GM11168 (cell line): ENCODE measurements around the gene IKZF3.
"Not testable (repeated sequence)": the region's sequence is repeated elsewhere in the genome, so short reads cannot be mapped to it uniquely, and the experiment has no call there.

Experiments used
- in situ Hi-C: fragments of 300-500 bp; cut with MboI; formaldehyde crosslinking; loops from one replicate; pipeline ENCODE4 v1.12.0; 2022; ENCODE audit warnings: low sequenced_read_pairs; ENCODE audit not compliant: unreplicated experiment

IKZF3 gene

GRCh38 chr17:39729280-39729851 is 134.7 kb downstream of the IKZF3 start:
- in situ Hi-C loops = loop anchor here (10.0 kb wide), 1 partner anchor 175 kb away; no protein-coding TSS in a partner anchor

- in situ Hi-C loops = loop anchor here (10.0 kb wide), 1 partner anchor 173 kb away; no protein-coding TSS in a partner anchor
These were observed 136.6 kb downstream of the IKZF3 start for GRCh38 chr17:39727556-39727955.

GRCh38 chr17:39726617-39727016 is 137.5 kb downstream of the IKZF3 start:
- in situ Hi-C loops = loop anchor here (10.0 kb wide), 1 partner anchor 172 kb away; no protein-coding TSS in a partner anchor

- in situ Hi-C loops = loop anchor here (10.0 kb wide), 1 partner anchor 171 kb away; no protein-coding TSS in a partner anchor
These were observed 138.2 kb downstream of the IKZF3 start for GRCh38 chr17:39725923-39726322.

GRCh38 chr17:39724731-39725130 is 139.4 kb downstream of the IKZF3 start:
- in situ Hi-C loops = loop anchor here (10.0 kb wide), 1 partner anchor 170 kb away; no protein-coding TSS in a partner anchor

- in situ Hi-C loops = loop anchor here (10.0 kb wide), 1 partner anchor 168 kb away; no protein-coding TSS in a partner anchor
These were observed 140.9 kb downstream of the IKZF3 start for GRCh38 chr17:39722965-39723848.

GRCh38 chr17:39722104-39722503 is 142.0 kb downstream of the IKZF3 start:
- in situ Hi-C loops = loop anchor here (10.0 kb wide), 1 partner anchor 167 kb away; no protein-coding TSS in a partner anchor

- in situ Hi-C loops = loop anchor here (10.0 kb wide), 1 partner anchor 165 kb away; no protein-coding TSS in a partner anchor
These were observed 144.4 kb downstream of the IKZF3 start for GRCh38 chr17:39719563-39720355.

- in situ Hi-C loops = no loop called here
These were observed 146.5 kb downstream of the IKZF3 start for GRCh38 chr17:39717660-39718059.

- in situ Hi-C loops = no loop called here
These were observed 147.1 kb downstream of the IKZF3 start for GRCh38 chr17:39716879-39717536.

GRCh38 chr17:39716073-39716818 is 147.9 kb downstream of the IKZF3 start:
- in situ Hi-C loops = no loop called here

GRCh38 chr17:39715375-39716072 is 148.6 kb downstream of the IKZF3 start:
- in situ Hi-C loops = no loop called here

GRCh38 chr17:39714234-39714633 is 149.9 kb downstream of the IKZF3 start:
- in situ Hi-C loops = no loop called here

GRCh38 chr17:39711851-39712250 is 152.3 kb downstream of the IKZF3 start:
- in situ Hi-C loops = no loop called here

- in situ Hi-C loops = not testable (repeated sequence)
These were observed 153.0 kb downstream of the IKZF3 start for GRCh38 chr17:39711071-39711470.

- in situ Hi-C loops = no loop called here
These were observed 153.8 kb downstream of the IKZF3 start for GRCh38 chr17:39709998-39710964.

GRCh38 chr17:39709319-39709997 is 154.7 kb downstream of the IKZF3 start:
- in situ Hi-C loops = no loop called here
